ENCODE results near the gene ADGRA1. TPM values are rescaled to one million over a fixed set of nuclear protein-coding genes. Genes with fewer than 3 reads are reported as not detected.

ADGRA1 gene
- total and polyA plus RNA-seq, 2 experiments from 2014 or later: 0.23 to 0.52 TPM

DNA sequence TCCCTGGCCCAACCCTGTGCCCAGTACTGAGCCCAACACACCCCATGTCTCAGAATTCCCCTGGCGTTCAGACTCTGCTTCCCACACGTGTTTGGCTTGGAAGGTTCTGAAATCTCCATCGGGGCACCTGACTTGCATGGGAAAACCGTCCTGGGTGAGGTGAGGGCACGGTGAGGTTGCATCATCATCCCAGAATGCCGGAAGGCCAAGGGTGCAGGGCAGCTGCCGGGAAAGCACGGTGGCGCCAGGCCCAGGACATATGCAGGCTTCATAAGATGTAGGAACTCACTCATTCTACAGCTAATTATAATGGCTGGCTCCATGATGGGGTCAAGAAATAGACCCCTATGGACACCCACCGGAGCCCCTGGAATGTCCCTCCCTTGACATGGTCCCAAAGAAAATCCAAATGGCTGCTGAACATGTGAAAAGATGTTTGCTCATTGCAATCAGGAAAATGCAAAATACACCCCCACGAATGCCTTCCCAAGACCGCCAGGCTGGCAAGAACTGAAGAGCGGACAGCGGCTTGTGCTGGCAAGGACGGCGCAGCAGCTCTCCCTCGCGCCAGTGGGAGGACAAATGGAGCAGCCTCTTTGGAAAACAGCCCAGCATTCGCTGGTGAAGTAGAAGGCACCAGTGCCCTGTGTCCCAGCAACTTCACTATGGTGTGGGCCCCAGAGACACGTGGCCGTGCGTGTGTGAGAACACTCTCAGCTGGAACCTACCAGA is 74.6 kb downstream of the ADGRA1 start:
- Histone ChIP-seq H3K36me3 (ENCODE audit: insufficient read depth) (no peaks in the 10 kb centered on the region), H3K27ac (ENCODE audit: low read depth) (no peak overlapping the region), H4K20me1 (replicated peaks; ENCODE audit: insufficient read depth) (no peaks in the 10 kb centered on the region), H3K4me1 (ENCODE audit: insufficient read depth) (peaks cover 13% of the 10 kb centered on the region), H2AFZ (no peak overlapping the region), H3K4me3 (no peak overlapping the region), H3K4me2 (no peak overlapping the region), H3K27me3 (ENCODE audit: insufficient read depth) (no peaks in the 10 kb centered on the region), H3K9me2 (ENCODE audit: insufficient read depth) (no peaks in the 10 kb centered on the region), H3F3A (replicated peaks; ENCODE audit: low read depth) (0 out of 2 replicates have a peak, but pooled peaks cover 7% of the 10 kb centered on the region), H3K79me2 (replicated peaks; ENCODE audit: insufficient read depth) (no peaks in the 10 kb centered on the region)
- peak overlapping the region; percentile 27; the same call in 1 of the 3 replicates for H3K4me3 Mint-ChIP-seq
- peaks cover 8% of the 10 kb centered on the region; the same call in 1 of the 3 replicates for H3K36me3 Mint-ChIP-seq (ENCODE audit: low read depth)
- H3K27ac Mint-ChIP-seq: peak overlapping the region; percentile 84; the same call in 1 of the 2 replicates
- H3K27me3 Mint-ChIP-seq (ENCODE audit: insufficient read depth, low read depth, poor library complexity): peaks cover 23% of the 10 kb centered on the region
- no peaks in the 10 kb centered on the region for H3K9me3 Mint-ChIP-seq
- H3K4me1 Mint-ChIP-seq: peaks cover 18% of the 10 kb centered on the region
- DNase-seq (ENCODE audit: low spot score) (no peak), ATAC-seq (no peak)
- TF ChIP-seq ZNF114 (CRISPR knock-in tag; IDR thresholded peaks at IDR 0.05) (no peak), REST (IDR thresholded peaks at IDR 0.05; ENCODE audit: unreplicated experiment) (no peak), NANOG (IDR thresholded peaks at IDR 0.05; ENCODE audit: borderline replicate concordance) (no peak), CTCF (conservative IDR thresholded peaks at IDR 0.05; ENCODE audit: low read depth in 2 of 2) (no peak), EZH2phosphoT487 (IDR thresholded peaks at IDR 0.05; ENCODE audit: unreplicated experiment) (no peak), ZNF462 (CRISPR knock-in tag; IDR thresholded peaks at IDR 0.05) (no peak), ETS1 (IDR thresholded peaks at IDR 0.05) (no peak)
